ENCODE results near the gene CHCHD5. TPM values are rescaled to one million over a fixed set of nuclear protein-coding genes. Genes with fewer than 3 reads are reported as not detected.

Gene CHCHD5
- total and polyA plus RNA-seq, 9 donors: 1.7 to 28.6 (median 22.2) TPM

DNA sequence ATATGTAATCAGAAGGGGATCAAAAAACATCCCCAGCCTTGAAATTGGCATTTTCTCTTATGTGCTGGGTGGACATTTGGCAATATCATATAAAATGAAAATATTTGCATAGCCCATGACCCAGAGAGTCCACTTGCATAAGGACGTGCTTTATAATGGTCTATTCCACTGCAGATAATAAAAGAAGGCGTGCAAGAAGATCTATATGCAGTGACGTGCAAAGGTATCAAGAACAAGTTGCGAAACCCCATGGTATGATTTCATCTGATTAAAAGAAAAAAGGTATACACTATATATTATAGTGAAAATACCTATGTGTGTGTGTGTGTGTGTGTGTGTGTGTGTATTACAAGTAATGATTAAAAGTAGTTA is 52.9 kb downstream of the CHCHD5 start:
- Histone ChIP-seq H3K36me3 (no peaks in the 10 kb centered on the region), H3K27ac (no peak overlapping the region), H3K9me3 (no peaks in the 10 kb centered on the region), H3K27me3 (no peaks in the 10 kb centered on the region), H3K4me3 (no peak overlapping the region), H3K4me1 (ENCODE audit: insufficient read depth) (no peaks in the 10 kb centered on the region)
- TF ChIP-seq EP300 (IDR thresholded peaks at IDR 0.05): no peak
- no peak for TF ChIP-seq POLR2A (IDR thresholded peaks at IDR 0.05)
- no peak for TF ChIP-seq CTCF (IDR thresholded peaks at IDR 0.05)
- WGBS, 3 donors: 74 to 77% (median 77%) methylated on average over 4 of the region's 4 CpGs
- intact Hi-C loops (cut with DNase I): no loop called here
- no peak for DNase-seq

Small RNAs within 50 kb of the gene (small RNA-seq; reads per million reads assigned to genes)
- not detected for gene RF00019

Other genes with a start within 250 kb of the CHCHD5 start
- 10 to 100 TPM; 10.8 to 23.5 (median 16.8) TPM for gene RGPD8, start 151.0 kb upstream of the CHCHD5 start, total RNA-seq
- gene RGPD8, start 151.0 kb upstream of the CHCHD5 start, polyA plus RNA-seq: 1 to 10 TPM in 1 of 2 donors, under 1 TPM in 1; 0.70 to 3.3 TPM
- 10 to 100 TPM in 6 of 7 donors, 1 to 10 TPM in 1; 3.7 to 23.6 (median 18.3) TPM for gene TTL, start 102.5 kb upstream of the CHCHD5 start, total RNA-seq
- gene TTL, start 102.5 kb upstream of the CHCHD5 start, polyA plus RNA-seq: 10 to 100 TPM in 1 of 2 donors, 1 to 10 TPM in 1; 5.8 to 22.4 TPM
- gene POLR1B, start 42.1 kb upstream of the CHCHD5 start, total RNA-seq: 10 to 100 TPM in 6 of 7 donors, 1 to 10 TPM in 1; 7.9 to 29.9 (median 18.9) TPM
- 10 to 100 TPM in 1 of 2 donors, 1 to 10 TPM in 1; 5.6 to 25.8 TPM for gene POLR1B, start 42.1 kb upstream of the CHCHD5 start, polyA plus RNA-seq
- gene SLC20A1, start 61.3 kb downstream of the CHCHD5 start, total RNA-seq: 10 to 100 TPM; 13.1 to 49.9 (median 19.9) TPM
- gene SLC20A1, start 61.3 kb downstream of the CHCHD5 start, polyA plus RNA-seq: 10 to 100 TPM in 1 of 2 donors, 1 to 10 TPM in 1; 8.2 to 21.8 TPM
- not detected for gene NT5DC4, start 136.4 kb downstream of the CHCHD5 start, total RNA-seq
- not detected for gene NT5DC4, start 136.4 kb downstream of the CHCHD5 start, polyA plus RNA-seq
- 1 to 10 TPM in 1 of 7 donors, under 1 TPM in 3, not detected in 3; 0.11 to 1.4 (median 0.14) TPM for gene CKAP2L, start 180.0 kb downstream of the CHCHD5 start, total RNA-seq
- 1 to 10 TPM in 1 of 2 donors, under 1 TPM in 1; 0.15 to 1.3 TPM for gene CKAP2L, start 180.0 kb downstream of the CHCHD5 start, polyA plus RNA-seq
- under 1 TPM in 4 of 7 donors, not detected in 3; 0.10 to 0.69 (median 0.20) TPM for gene IL1A, start 199.9 kb downstream of the CHCHD5 start, total RNA-seq
- under 1 TPM in 1 of 2 donors, not detected in 1; 0.07 TPM for gene IL1A, start 199.9 kb downstream of the CHCHD5 start, polyA plus RNA-seq